K562 (cell line): Measurements from ENCODE around the gene NRROS. TPM values are rescaled to one million over a fixed set of nuclear protein-coding genes. Genes with fewer than 3 reads are reported as not detected.

ENCODE experiments used
- ATAC-seq: fragments of 200-7000 bp; cut with Tn5 transposase; 3 replicates; pipeline ENCODE4 v1.9.1; 2020; ENCODE audit warnings: moderate library complexity
- BruUV-seq: library from RNA; stranded (reverse); fragments of 400-500 nt; replicated peaks from 2 replicates; lab custom pipeline; 2021; lab: Mats Ljungman, UMichigan
- CTCF ChIA-PET: fragments of 300-600 bp; formaldehyde crosslinking; extraction: SDS; loops from one replicate; lab custom pipeline; 2021; ENCODE audit warnings: low intra/inter-chr PET ratio; lab: Yijun Ruan, JAX
- POLR2A ChIA-PET: fragments of 300-600, 350-650 bp; sonication (Branson Sonifier 250); formaldehyde crosslinking; extraction: SDS; loops from one replicate; lab custom pipeline; 2021; ENCODE audit warnings: antibody characterized with exemption, inconsistent platforms; lab: Yijun Ruan, JAX
- DNase-seq, 4 experiments: peaks; one replicate each; pipeline versions ENCODE4 v3.0.0 to v3.0.0-alpha.2; 2011 to 2018; ENCODE audit warnings: low spot score in 3 of 4, mixed read lengths in 3 of 4; ENCODE audit errors: extremely low read depth in 1 of 4
- FAIRE-seq: peaks from 2 replicates; lab custom pipeline; 2011; peaks lifted over from hg19 to GRCh38; lab: Jason Lieb, UNC
- H2AFZ ChIP-seq: 2 replicates; pipeline ENCODE4 v1.6.0; 2011; ENCODE audit warnings: low read depth, low read length, control low read depth, inconsistent platforms
- H3K27ac ChIP-seq: fragments of 200-600 bp; 3 replicates; pipeline ENCODE4 v1.8.0; 2011; ENCODE audit warnings: low read depth, mild to moderate bottlenecking, control low read depth, inconsistent platforms, low read length, moderate library complexity, mixed read lengths; ENCODE audit errors: extremely low read depth
- H3K27me3 ChIP-seq, 2 experiments: fragments of 300-600 bp in 1 of 2; 2 replicates in 1 of 2; 3 replicates in 1 of 2; pipeline versions ENCODE4 v1.6.0 to v1.8.0; 2011; ENCODE audit warnings: inconsistent platforms in 2 of 2, low read length in 2 of 2, mild to moderate bottlenecking in 1 of 2, mixed read lengths in 1 of 2, moderate library complexity in 1 of 2; ENCODE audit not compliant: control insufficient read depth in 2 of 2, insufficient read depth in 2 of 2
- H3K36me3 ChIP-seq: fragments of 300-600 bp; 3 replicates; pipeline ENCODE4 v1.8.0; 2011; ENCODE audit warnings: mild to moderate bottlenecking, low read length, inconsistent platforms; ENCODE audit not compliant: control insufficient read depth, insufficient read depth
- H3K4me1 ChIP-seq, 2 experiments: fragments of 200-600 bp in 1 of 2; replicated peaks in 1 of 2; 2 replicates in 1 of 2; 3 replicates in 1 of 2; pipeline versions ENCODE4 v1.5.1 to v1.8.0; 2011; ENCODE audit warnings: inconsistent platforms in 2 of 2, low read length in 2 of 2, mild to moderate bottlenecking in 1 of 2, mixed read lengths in 1 of 2, moderate library complexity in 1 of 2; ENCODE audit not compliant: control insufficient read depth in 2 of 2, insufficient read depth in 2 of 2
- H3K4me2 ChIP-seq: 2 replicates; pipeline ENCODE4 v1.6.1; 2011; ENCODE audit warnings: low read length, control low read depth, inconsistent platforms, mixed read lengths; ENCODE audit not compliant: insufficient read depth
- H3K4me3 ChIP-seq: fragments of 200-600 bp; sonication (generic), shearing (Covaris generic); 2 replicates; pipeline ENCODE4 v1.5.1; 2016; ENCODE audit warnings: control low read depth, inconsistent platforms
- H3K79me2 ChIP-seq: fragments of 200-600 bp; 3 replicates; pipeline ENCODE4 v1.8.0; 2011; ENCODE audit warnings: low read length, inconsistent platforms; ENCODE audit not compliant: control insufficient read depth, insufficient read depth
- H3K9ac ChIP-seq, 2 experiments: 2 replicates each; pipeline versions ENCODE4 v1.6.0 to v1.6.1; 2011; ENCODE audit warnings: low read depth in 2 of 2, low read length in 2 of 2, control low read depth in 1 of 2, inconsistent platforms in 1 of 2, mild to moderate bottlenecking in 1 of 2, mixed read lengths in 1 of 2; ENCODE audit not compliant: insufficient read depth in 1 of 2
- H3K9me1 ChIP-seq: one replicate; pipeline ENCODE4 v1.6.0; 2011; ENCODE audit warnings: inconsistent platforms, mild to moderate bottlenecking, low read length, moderate library complexity; ENCODE audit not compliant: control insufficient read depth, insufficient read depth
- H3K9me3 ChIP-seq: replicated peaks from 2 replicates; pipeline ENCODE4 v1.5.1; 2011; ENCODE audit warnings: low read depth, low read length, inconsistent platforms; ENCODE audit not compliant: control insufficient read depth, insufficient read depth
- H4K20me1 ChIP-seq: replicated peaks from 2 replicates; pipeline ENCODE4 v1.6.1; 2011; ENCODE audit warnings: low read length, inconsistent platforms, mixed read lengths; ENCODE audit not compliant: control insufficient read depth, insufficient read depth
- CBFA2T2 ChIP-seq: fragments of 450-650 bp; conservative IDR thresholded peaks from 2 replicates; pipeline ENCODE4 v1.6.1; 2017; ENCODE audit warnings: mild to moderate bottlenecking
- GABPB1 ChIP-seq: sonication (generic); formaldehyde crosslinking; IDR thresholded peaks from 2 replicates; pipeline ENCODE4 v1.8.0; 2022; ENCODE audit warnings: mild to moderate bottlenecking, missing genetic modification reagents
- HNRNPH1 ChIP-seq: fragments of 200-400 bp; formaldehyde crosslinking; optimal IDR thresholded peaks from 2 replicates; pipeline ENCODE3; 2017; ENCODE audit warnings: low read depth, mild to moderate bottlenecking, low read length, moderate library complexity
- MCM3 ChIP-seq: fragments of 450-650 bp; IDR thresholded peaks from 2 replicates; pipeline ENCODE4 v1.6.1; 2016
- MEIS2 ChIP-seq: fragments of 450-650 bp; IDR thresholded peaks from 2 replicates; pipeline ENCODE4 v1.6.1; 2014; ENCODE audit warnings: mild to moderate bottlenecking; ENCODE audit not compliant: partially characterized antibody
- NUFIP1 ChIP-seq: fragments of 450-650 bp; IDR thresholded peaks from 2 replicates; pipeline ENCODE4 v1.6.1; 2018; ENCODE audit not compliant: partially characterized antibody
- PRPF4 ChIP-seq: fragments of 200-400 bp; formaldehyde crosslinking; IDR thresholded peaks from one replicate; pipeline ENCODE4 v1.6.1; 2017; ENCODE audit warnings: low read length, low read depth, mild to moderate bottlenecking; ENCODE audit not compliant: insufficient read depth, poor library complexity, severe bottlenecking
- RAD21 ChIP-seq, 2 experiments: fragments of 250-450 bp in 1 of 2; fragments of 450-650 bp in 1 of 2; sonication (Bioruptor Pico) in 1 of 2; formaldehyde crosslinking in 1 of 2; IDR thresholded peaks in 1 of 2; conservative IDR thresholded peaks in 1 of 2; 2 replicates each; pipeline versions ENCODE4 v1.4.0 to v1.8.0; 2020 to 2022; ENCODE audit warnings: mild to moderate bottlenecking in 2 of 2, moderate library complexity in 1 of 2
- RFX1 ChIP-seq: fragments of 450-650 bp; IDR thresholded peaks from 2 replicates; pipeline ENCODE4 v1.6.1; 2016; ENCODE audit warnings: mild to moderate bottlenecking, moderate library complexity
- ZNF175 ChIP-seq: fragments of 200-800 bp; sonication (Bioruptor generic); IDR thresholded peaks from 2 replicates; pipeline ENCODE4 v1.6.1; 2016; ENCODE audit warnings: low read depth, mild to moderate bottlenecking, missing genetic modification characterization, missing compliant biosample characterization
- ZNF644 ChIP-seq: fragments of 200-800 bp; sonication (Bioruptor generic); IDR thresholded peaks from 2 replicates; pipeline ENCODE4 v1.6.1; 2016; ENCODE audit warnings: low read depth, missing genetic modification characterization, missing compliant biosample characterization
- WGBS: fragments of 100-300 bp; shearing (Covaris generic); methylation state at CpG from one replicate; pipeline ENCODE4 v1.1.6; 2016; ENCODE audit warnings: low coverage, mixed read lengths; ENCODE audit not compliant: insufficient coverage; ENCODE audit errors: missing lambda C conversion rate; 5-methylcytosine and 5-hydroxymethylcytosine counted together
- in situ Hi-C: fragments of 300-500 bp; cut with MboI; formaldehyde crosslinking; loops from 4 replicates; pipeline ENCODE4 v1.15.0; 2018; ENCODE audit warnings: inconsistent platforms, mixed read lengths
- intact Hi-C: fragments of 100-400 bp; cut with micrococcal nuclease; formaldehyde crosslinking; loops from 2 replicates; pipeline ENCODE4 v1.14.2; 2022
- polyA plus RNA-seq, 8 experiments: library from polyadenylated mRNA; depleted of rRNA in 4 of 8; stranded (reverse) in 5 of 8; unstranded in 3 of 8; fragments of >200 nt; fragmentation: Nextera tagmentation in 2 of 8; fragmentation: Illumina TruSeq in 1 of 8; extraction: Ambion mirVana in 2 of 8; extraction: Trizol in 1 of 8; gene quantifications; 2 replicates each; pipeline versions ENCODE4 v1.2.1 to v1.2.3, GENCODE V29; 2011 to 2014; ENCODE audit warnings: inconsistent platforms in 1 of 8, missing spikeins in 1 of 8
- total RNA-seq, 7 experiments: library from RNA; depleted of rRNA in 6 of 7; stranded (reverse); fragments of >200 nt in 6 of 7; fragmentation: Illumina TruSeq in 2 of 7; extraction: Trizol in 2 of 7; gene quantifications; 2 replicates each; pipeline versions ENCODE4 v1.2.1 to v1.2.3, GENCODE V29; 2011 to 2021; ENCODE audit warnings: low replicate concordance in 1 of 7
- TF ChIP-seq, protein P1 (sequence below): fragments of 250-450 bp; sonication (Bioruptor Pico); IDR thresholded peaks from 2 replicates; pipeline ENCODE4 v1.8.0; 2021; ENCODE audit warnings: moderate library complexity, mild to moderate bottlenecking, inconsistent platforms

The NRROS gene
- total and polyA plus RNA-seq, 9 of the 15 experiments (the other 6 are each of a cell fraction or from before 2014, with no cell fraction given): 0.34 to 13.8 (median 3.8) TPM

DNA sequence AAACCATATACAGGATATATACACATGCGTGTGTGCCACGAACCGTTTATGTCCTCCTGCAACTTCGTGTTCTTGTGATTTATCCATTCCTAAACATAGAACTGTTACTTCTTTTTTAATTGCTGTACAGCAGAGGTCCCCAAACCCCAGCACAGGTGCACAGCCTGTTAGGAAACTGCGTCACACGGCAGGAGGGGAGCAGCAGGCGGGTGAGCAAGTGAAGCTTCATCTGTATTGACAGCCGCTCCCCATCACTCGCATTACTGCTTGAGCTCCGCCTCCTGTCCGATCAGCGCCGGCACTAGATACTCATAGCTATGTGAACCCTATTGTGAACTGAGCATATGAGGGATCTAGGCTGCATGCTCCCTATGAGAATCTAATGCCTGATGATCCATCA, 34.9 kb upstream of the NRROS start:
- peaks cover 5 to 20% of the 10 kb centered on the region in 2 experiments for H3K4me1 ChIP-seq
- H3K9ac ChIP-seq: no peak overlapping the region
- no peak overlapping the region for H3K27ac ChIP-seq
- no peaks in the 10 kb centered on the region for H3K27me3 ChIP-seq
- no peaks in the 10 kb centered on the region for H3K36me3 ChIP-seq
- no peak overlapping the region for H3K4me3 ChIP-seq
- peak overlapping the region; percentile 68 for H2AFZ ChIP-seq
- no peak for FAIRE-seq
- no TSS peak for BruUV-seq
- H3K9me1 ChIP-seq: no peaks in the 10 kb centered on the region
- in situ Hi-C loops (loop anchor here (10.0 kb wide), 1 partner anchor 370 kb away; no protein-coding TSS in a partner anchor), intact Hi-C loops (no loop called here)
- CTCF ChIA-PET: no interaction called here
- no peak for ATAC-seq
- H3K4me2 ChIP-seq: peak overlapping the region; percentile 35; the same call in 1 of the 2 replicates
- TF ChIP-seq ZNF175 (CRISPR knock-in tag) (no peak), RAD21 (CRISPR knock-in tag; conservative IDR thresholded peaks at IDR 0.05 in 1 of 2, IDR thresholded peaks at IDR 0.05 in 1 of 2) (0 out of 4 replicates have a peak, but pooled peaks of 1 of the 2 experiments have one; percentile 20)
- H3K79me2 ChIP-seq: no peaks in the 10 kb centered on the region
- H4K20me1 ChIP-seq: no peaks in the 10 kb centered on the region
- POLR2A ChIA-PET: no interaction called here
- 33% methylated on average over 13 of the region's 13 CpGs for WGBS
- no peaks in the 10 kb centered on the region for H3K9me3 ChIP-seq
- DNase-seq: peak in 1 of 4 experiments; percentile 29

DNA sequence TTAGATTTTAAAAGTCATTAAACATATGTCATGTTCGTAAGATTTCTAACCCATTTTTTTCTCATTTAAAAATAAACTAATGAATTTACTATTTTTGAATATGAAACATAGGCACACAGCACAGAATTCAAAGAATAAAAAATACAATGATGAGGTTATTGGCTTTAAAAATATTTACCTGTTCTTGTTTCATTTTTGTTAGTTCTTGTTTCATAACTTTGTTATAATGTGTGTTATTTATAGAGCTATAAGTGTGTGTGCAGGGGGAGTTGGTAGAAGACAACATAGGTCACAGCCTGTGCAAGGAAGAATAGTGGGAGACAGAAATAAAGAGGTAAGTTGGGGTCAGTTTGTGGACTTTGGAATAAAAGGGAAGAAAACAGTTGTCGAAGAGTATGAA, 30.8 kb upstream of the NRROS start:
- H4K20me1 ChIP-seq: no peaks in the 10 kb centered on the region
- no peaks in the 10 kb centered on the region for H3K9me1 ChIP-seq
- no peaks in the 10 kb centered on the region for H3K27me3 ChIP-seq
- WGBS: 63% methylated on average over 2 of the region's 2 CpGs
- BruUV-seq: no TSS peak
- in situ Hi-C loops: loop anchor here (10.0 kb wide), 1 partner anchor 366 kb away; no protein-coding TSS in a partner anchor
- H3K9me3 ChIP-seq: no peaks in the 10 kb centered on the region
- H3K4me2 ChIP-seq: no peak overlapping the region
- FAIRE-seq (no peak), ATAC-seq (no peak), DNase-seq (no peak)
- no peak overlapping the region for H3K4me3 ChIP-seq
- intact Hi-C loops: loop anchor here (1.0 to 5.0 kb wide), 8 partner anchors 24 to 579 kb away; partner anchors contain the start of gene NCBP2
- H3K79me2 ChIP-seq: no peaks in the 10 kb centered on the region
- H3K36me3 ChIP-seq: no peaks in the 10 kb centered on the region
- no peak overlapping the region for H3K9ac ChIP-seq
- CTCF ChIA-PET: interaction anchor here (1.1 to 4.2 kb wide), 3 partner anchors 77 to 845 kb away, joined by 4 to 48 read pairs (median 9); partner anchors contain the start of gene PIGZ
- H3K4me1 ChIP-seq: peaks cover 13 to 23% of the 10 kb centered on the region in 2 experiments
- no peak for TF ChIP-seq PRPF4
- TF ChIP-seq, protein P1, sequence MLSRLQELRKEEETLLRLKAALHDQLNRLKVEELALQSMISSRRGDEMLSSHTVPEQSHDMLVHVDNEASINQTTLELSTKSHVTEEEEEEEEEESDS (CRISPR knock-in tag): no peak
- no peak for TF ChIP-seq MCM3
- TF ChIP-seq ZNF644 (tag): no peak
- no peak for TF ChIP-seq MEIS2
- TF ChIP-seq RFX1: no peak
- TF ChIP-seq NUFIP1: no peak
- TF ChIP-seq HNRNPH1: no peak
- no peak for TF ChIP-seq CBFA2T2
- TF ChIP-seq GABPB1 (CRISPR knock-in tag): no peak
- no peak overlapping the region; the same call in 1 of the 2 replicates for H2AFZ ChIP-seq
- POLR2A ChIA-PET: interaction anchor here (0.6 to 1.1 kb wide), 3 partner anchors 10 to 29 kb away, joined by 3 to 4 read pairs (median 3); no protein-coding TSS in a partner anchor
- no peak overlapping the region for H3K27ac ChIP-seq
